ENCODE results near the gene CACHD1. TPM values are rescaled to one million over a fixed set of nuclear protein-coding genes. Genes with fewer than 3 reads are reported as not detected.

Gene CACHD1
- total RNA-seq, 1 experiment from 2014 or later: 29.9 TPM

DNA sequence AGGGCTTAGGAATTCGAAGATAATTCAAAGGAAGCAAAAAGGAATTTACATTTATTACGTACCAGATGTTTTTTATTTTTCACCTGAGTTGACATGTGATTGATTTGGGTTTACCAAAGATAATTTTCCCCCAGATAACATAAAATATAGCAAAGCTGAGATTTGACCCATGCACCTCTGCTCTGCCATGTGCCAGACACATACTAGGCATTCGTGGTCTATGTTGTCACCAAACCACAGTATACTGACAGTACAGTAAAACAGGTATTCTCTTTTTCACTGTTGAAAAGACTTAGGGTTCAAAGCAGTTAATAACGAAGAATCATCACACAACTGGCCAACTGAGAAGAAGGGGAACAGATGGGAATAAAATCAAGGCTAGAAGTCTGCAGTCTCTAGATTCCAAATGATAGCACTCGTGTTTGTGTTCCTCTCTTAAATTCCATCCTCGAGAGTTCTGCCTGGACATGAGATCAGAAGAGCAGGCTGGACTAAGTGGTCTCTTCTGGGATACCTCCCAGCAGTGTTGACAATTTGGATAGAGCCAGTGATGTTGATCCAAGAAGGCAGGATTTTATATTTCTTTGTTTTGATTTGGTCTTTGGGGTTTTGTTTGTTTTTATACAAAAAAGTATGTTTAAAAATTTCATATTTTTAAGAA is 189.7 kb downstream of the CACHD1 start:
- Histone ChIP-seq H3K4me1 (ENCODE audit: control insufficient read depth, insufficient read depth, low read length) (no peaks in the 10 kb centered on the region), H3K27me3 (ENCODE audit: control insufficient read depth, insufficient read depth, low read length) (no peaks in the 10 kb centered on the region), H3K27ac (ENCODE audit: low read length) (no peak overlapping the region), H3K4me3 (ENCODE audit: low read depth in 2 of 2, low read length in 2 of 2) (no peak overlapping the region), H3K36me3 (ENCODE audit: control insufficient read depth, insufficient read depth, low read length) (peaks cover 12% of the 10 kb centered on the region), H3K9me3 (ENCODE audit: control insufficient read depth, insufficient read depth, low read depth, low read length) (no peaks in the 10 kb centered on the region)
- in situ Hi-C loops (cut with HindIII; ENCODE audit: low pct_unique_long_range_greater_than_20kb, low sequenced_read_pairs) (no loop called here), intact Hi-C loops (cut with micrococcal nuclease; ENCODE audit: unreplicated experiment) (no loop called here)
- BruUV-seq (replicated peaks): no TSS peak
- CTCF ChIA-PET: interaction anchor here (0.7 kb wide), 1 partner anchor 106 kb away, joined by 3 read pairs; no protein-coding TSS in a partner anchor
- POLR2A ChIA-PET: no interaction called here
- TF ChIP-seq, protein P1, sequence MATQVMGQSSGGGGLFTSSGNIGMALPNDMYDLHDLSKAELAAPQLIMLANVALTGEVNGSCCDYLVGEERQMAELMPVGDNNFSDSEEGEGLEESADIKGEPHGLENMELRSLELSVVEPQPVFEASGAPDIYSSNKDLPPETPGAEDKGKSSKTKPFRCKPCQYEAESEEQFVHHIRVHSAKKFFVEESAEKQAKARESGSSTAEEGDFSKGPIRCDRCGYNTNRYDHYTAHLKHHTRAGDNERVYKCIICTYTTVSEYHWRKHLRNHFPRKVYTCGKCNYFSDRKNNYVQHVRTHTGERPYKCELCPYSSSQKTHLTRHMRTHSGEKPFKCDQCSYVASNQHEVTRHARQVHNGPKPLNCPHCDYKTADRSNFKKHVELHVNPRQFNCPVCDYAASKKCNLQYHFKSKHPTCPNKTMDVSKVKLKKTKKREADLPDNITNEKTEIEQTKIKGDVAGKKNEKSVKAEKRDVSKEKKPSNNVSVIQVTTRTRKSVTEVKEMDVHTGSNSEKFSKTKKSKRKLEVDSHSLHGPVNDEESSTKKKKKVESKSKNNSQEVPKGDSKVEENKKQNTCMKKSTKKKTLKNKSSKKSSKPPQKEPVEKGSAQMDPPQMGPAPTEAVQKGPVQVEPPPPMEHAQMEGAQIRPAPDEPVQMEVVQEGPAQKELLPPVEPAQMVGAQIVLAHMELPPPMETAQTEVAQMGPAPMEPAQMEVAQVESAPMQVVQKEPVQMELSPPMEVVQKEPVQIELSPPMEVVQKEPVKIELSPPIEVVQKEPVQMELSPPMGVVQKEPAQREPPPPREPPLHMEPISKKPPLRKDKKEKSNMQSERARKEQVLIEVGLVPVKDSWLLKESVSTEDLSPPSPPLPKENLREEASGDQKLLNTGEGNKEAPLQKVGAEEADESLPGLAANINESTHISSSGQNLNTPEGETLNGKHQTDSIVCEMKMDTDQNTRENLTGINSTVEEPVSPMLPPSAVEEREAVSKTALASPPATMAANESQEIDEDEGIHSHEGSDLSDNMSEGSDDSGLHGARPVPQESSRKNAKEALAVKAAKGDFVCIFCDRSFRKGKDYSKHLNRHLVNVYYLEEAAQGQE (IDR thresholded peaks at IDR 0.05; ENCODE audit: insufficient read depth in 1 of 2, low read depth in 2 of 2, low read length in 1 of 2): no peak
- TF ChIP-seq POLR2AphosphoS5 (IDR thresholded peaks at IDR 0.05; ENCODE audit: low read depth, low read length) (no peak), TCF7L2 (IDR thresholded peaks at IDR 0.05; ENCODE audit: low read depth, low read length) (no peak), SIN3A (IDR thresholded peaks at IDR 0.05; ENCODE audit: borderline replicate concordance, insufficient read depth, low read depth, low read length) (no peak)
- no peak for ATAC-seq
- DNase-seq (ENCODE audit: low read depth, low spot score): no peak

DNA sequence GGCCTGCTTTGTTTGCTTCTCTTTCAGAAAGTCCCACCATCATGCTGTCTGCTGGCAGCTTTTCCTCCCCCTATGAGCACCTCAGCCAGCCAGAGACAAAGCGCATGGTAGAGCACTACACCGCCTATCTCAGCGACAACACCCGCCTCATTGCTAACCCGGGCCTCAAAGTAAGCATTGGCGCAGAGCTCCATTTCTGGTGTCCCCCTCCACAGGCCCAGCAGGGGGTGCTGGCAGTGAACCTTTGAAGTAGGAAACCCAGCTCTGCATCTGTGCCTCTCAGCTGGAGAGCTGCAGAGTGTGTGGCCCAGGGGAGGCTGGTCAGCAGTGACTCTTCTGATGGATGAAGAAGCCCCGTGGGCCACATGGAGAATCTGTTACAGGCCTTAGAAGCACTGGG is 193.7 kb downstream of the CACHD1 start:
- ATAC-seq: no peak
- no peaks in the 10 kb centered on the region for H3K4me1 ChIP-seq (ENCODE audit: control insufficient read depth, insufficient read depth, low read length)
- CTCF ChIA-PET: no interaction called here

More for the DNA sequence above, 193.7 kb downstream of the CACHD1 start:
- no TSS peak for BruUV-seq (replicated peaks)
- H3K27ac ChIP-seq (ENCODE audit: low read length): no peak overlapping the region
- H3K9me3 ChIP-seq (ENCODE audit: control insufficient read depth, insufficient read depth, low read depth, low read length): no peaks in the 10 kb centered on the region
- H3K27me3 ChIP-seq (ENCODE audit: control insufficient read depth, insufficient read depth, low read length): no peaks in the 10 kb centered on the region
- 0 out of 2 replicates have a peak, but pooled peaks have one; percentile 38 for TF ChIP-seq TCF7L2 (IDR thresholded peaks at IDR 0.05; ENCODE audit: low read depth, low read length)
- TF ChIP-seq POLR2AphosphoS5 (IDR thresholded peaks at IDR 0.05; ENCODE audit: low read depth, low read length): no peak
- TF ChIP-seq, protein P2, sequence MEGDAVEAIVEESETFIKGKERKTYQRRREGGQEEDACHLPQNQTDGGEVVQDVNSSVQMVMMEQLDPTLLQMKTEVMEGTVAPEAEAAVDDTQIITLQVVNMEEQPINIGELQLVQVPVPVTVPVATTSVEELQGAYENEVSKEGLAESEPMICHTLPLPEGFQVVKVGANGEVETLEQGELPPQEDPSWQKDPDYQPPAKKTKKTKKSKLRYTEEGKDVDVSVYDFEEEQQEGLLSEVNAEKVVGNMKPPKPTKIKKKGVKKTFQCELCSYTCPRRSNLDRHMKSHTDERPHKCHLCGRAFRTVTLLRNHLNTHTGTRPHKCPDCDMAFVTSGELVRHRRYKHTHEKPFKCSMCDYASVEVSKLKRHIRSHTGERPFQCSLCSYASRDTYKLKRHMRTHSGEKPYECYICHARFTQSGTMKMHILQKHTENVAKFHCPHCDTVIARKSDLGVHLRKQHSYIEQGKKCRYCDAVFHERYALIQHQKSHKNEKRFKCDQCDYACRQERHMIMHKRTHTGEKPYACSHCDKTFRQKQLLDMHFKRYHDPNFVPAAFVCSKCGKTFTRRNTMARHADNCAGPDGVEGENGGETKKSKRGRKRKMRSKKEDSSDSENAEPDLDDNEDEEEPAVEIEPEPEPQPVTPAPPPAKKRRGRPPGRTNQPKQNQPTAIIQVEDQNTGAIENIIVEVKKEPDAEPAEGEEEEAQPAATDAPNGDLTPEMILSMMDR (IDR thresholded peaks at IDR 0.05): peak; percentile 50
- TF ChIP-seq, protein P1 (IDR thresholded peaks at IDR 0.05; ENCODE audit: insufficient read depth in 1 of 2, low read depth in 2 of 2, low read length in 1 of 2): no peak
- TF ChIP-seq SIN3A (IDR thresholded peaks at IDR 0.05; ENCODE audit: borderline replicate concordance, insufficient read depth, low read depth, low read length): no peak
- POLR2A ChIA-PET: interaction anchor here (0.6 kb wide), 1 partner anchor 346 kb away, joined by 9 read pairs; no protein-coding TSS in a partner anchor
- in situ Hi-C loops (cut with HindIII; ENCODE audit: low pct_unique_long_range_greater_than_20kb, low sequenced_read_pairs): no loop called here
- H3K4me3 ChIP-seq (ENCODE audit: low read depth in 2 of 2, low read length in 2 of 2): no peak overlapping the region
- peaks cover 15% of the 10 kb centered on the region for H3K36me3 ChIP-seq (ENCODE audit: control insufficient read depth, insufficient read depth, low read length)
- DNase-seq (ENCODE audit: low read depth, low spot score): no peak
- intact Hi-C loops (cut with micrococcal nuclease; ENCODE audit: unreplicated experiment): no loop called here
